WTC11 (cell line): Measurements from ENCODE around the gene CELSR2. TPM values are rescaled to one million over a fixed set of nuclear protein-coding genes. Genes with fewer than 3 reads are reported as not detected.

Experiments
- ATAC-seq: fragments of 200-7000 bp; cut with Tn5 transposase; 2 replicates; pipeline ENCODE4 v1.10.0; 2021; ENCODE audit warnings: mild to moderate bottlenecking, moderate library complexity
- CTCF ChIA-PET: fragments of 300-600 bp; sonication (Branson Sonifier 250); formaldehyde crosslinking; loops from one replicate; lab custom pipeline; 2021; ENCODE audit warnings: antibody characterized with exemption; lab: Charles Lee
- POLR2A ChIA-PET: fragments of 350-600 bp; sonication (Branson Sonifier 250); formaldehyde crosslinking; loops from one replicate; lab custom pipeline; 2021; ENCODE audit warnings: antibody characterized with exemption; lab: Charles Lee
- DNase-seq: peaks from one replicate; pipeline ENCODE4 v3.0.0; 2021; ENCODE audit warnings: low spot score
- H3K27ac Mint-ChIP-seq: 2 replicates; pipeline ENCODE4 v1.8.0; 2021; ENCODE audit warnings: mixed read lengths
- H3K27me3 Mint-ChIP-seq: 2 replicates; pipeline ENCODE4 v1.8.0; 2021; ENCODE audit warnings: low read depth, mild to moderate bottlenecking, moderate library complexity, mixed read lengths
- H3K36me3 Mint-ChIP-seq: 2 replicates; pipeline ENCODE4 v1.8.0; 2021; ENCODE audit warnings: mixed read lengths
- H3K4me1 Mint-ChIP-seq: 2 replicates; pipeline ENCODE4 v1.8.0; 2022; ENCODE audit warnings: mixed read lengths
- H3K4me3 Mint-ChIP-seq: 2 replicates; pipeline ENCODE4 v1.8.0; 2021; ENCODE audit warnings: mild to moderate bottlenecking, moderate library complexity, mixed read lengths
- H3K9me3 Mint-ChIP-seq: 2 replicates; pipeline ENCODE4 v1.8.0; 2021; ENCODE audit warnings: mixed read lengths
- ATF1 ChIP-seq: sonication (generic); formaldehyde crosslinking; IDR thresholded peaks from 2 replicates; pipeline ENCODE4 v1.8.1; 2023; ENCODE audit warnings: mild to moderate bottlenecking, moderate library complexity, missing genetic modification reagents
- ELF4 ChIP-seq: sonication (generic); formaldehyde crosslinking; IDR thresholded peaks from 2 replicates; pipeline ENCODE4 v1.8.1; 2022; ENCODE audit warnings: low read depth, mild to moderate bottlenecking, moderate library complexity, missing genetic modification reagents
- EMX1 ChIP-seq: fragments of 250-450 bp; sonication (Bioruptor Pico); IDR thresholded peaks from 2 replicates; pipeline ENCODE4 v1.8.0; 2021; ENCODE audit warnings: mild to moderate bottlenecking
- KAT7 ChIP-seq: sonication (generic); formaldehyde crosslinking; IDR thresholded peaks from 2 replicates; pipeline ENCODE4 v1.8.1; 2023; ENCODE audit warnings: missing genetic modification reagents, mild to moderate bottlenecking, borderline replicate concordance
- MXD4 ChIP-seq: fragments of 250-450 bp; sonication (Bioruptor Pico); IDR thresholded peaks from 2 replicates; pipeline ENCODE4 v1.8.0; 2021; ENCODE audit warnings: mild to moderate bottlenecking, moderate library complexity, borderline replicate concordance
- NFYB ChIP-seq: sonication (generic); formaldehyde crosslinking; conservative IDR thresholded peaks from 2 replicates; pipeline ENCODE4 v1.8.0; 2022; ENCODE audit warnings: low read depth, missing genetic modification reagents
- NR2C2 ChIP-seq: sonication (generic); formaldehyde crosslinking; IDR thresholded peaks from 2 replicates; pipeline ENCODE4 v1.8.0; 2022; ENCODE audit warnings: mild to moderate bottlenecking, missing genetic modification reagents
- RELA ChIP-seq: sonication (generic); formaldehyde crosslinking; IDR thresholded peaks from 2 replicates; pipeline ENCODE4 v1.8.1; 2022; ENCODE audit warnings: missing genetic modification reagents, mild to moderate bottlenecking, borderline replicate concordance
- ZNF138 ChIP-seq: sonication (generic); formaldehyde crosslinking; conservative IDR thresholded peaks from 2 replicates; pipeline ENCODE4 v1.8.1; 2022; ENCODE audit warnings: mild to moderate bottlenecking, moderate library complexity, missing genetic modification reagents
- total RNA-seq: library from RNA; stranded (reverse); gene quantifications from 3 replicates; pipeline ENCODE4 v1.2.3, GENCODE V29; 2021
- TF ChIP-seq, protein P1 (sequence below): fragments of 250-450 bp; sonication (Bioruptor Pico); IDR thresholded peaks from 2 replicates; pipeline ENCODE4 v1.9.0; 2021; ENCODE audit warnings: mild to moderate bottlenecking, borderline replicate concordance
- TF ChIP-seq, protein P2 (sequence below): sonication (generic); formaldehyde crosslinking; IDR thresholded peaks from 2 replicates; pipeline ENCODE4 v1.8.0; 2022; ENCODE audit warnings: mild to moderate bottlenecking, missing genetic modification reagents
- TF ChIP-seq, protein P3 (sequence below): sonication (generic); formaldehyde crosslinking; IDR thresholded peaks from 2 replicates; pipeline ENCODE4 v1.8.1; 2022; ENCODE audit warnings: low read depth, mild to moderate bottlenecking, moderate library complexity, missing genetic modification reagents, borderline replicate concordance
- TF ChIP-seq, protein P4 (sequence below): sonication (generic); formaldehyde crosslinking; IDR thresholded peaks from 2 replicates; pipeline ENCODE4 v1.8.1; 2022; ENCODE audit warnings: missing genetic modification reagents, borderline replicate concordance
- TF ChIP-seq, protein P5 (sequence below): sonication (generic); formaldehyde crosslinking; conservative IDR thresholded peaks from 2 replicates; pipeline ENCODE4 v1.8.1; 2023; ENCODE audit warnings: mild to moderate bottlenecking, low read depth, missing genetic modification reagents, moderate library complexity
- TF ChIP-seq, protein P6 (sequence below): fragments of 200-600 bp; IDR thresholded peaks from 2 replicates; pipeline ENCODE4 v1.8.0; 2022; ENCODE audit warnings: antibody characterized with exemption
- TF ChIP-seq, protein P7 (sequence below): sonication (generic); formaldehyde crosslinking; IDR thresholded peaks from 2 replicates; pipeline ENCODE4 v1.8.0; 2023; ENCODE audit warnings: mild to moderate bottlenecking, missing genetic modification reagents

Gene CELSR2
- total RNA-seq, 1 experiment from 2014 or later, result 31.3 TPM

DNA sequence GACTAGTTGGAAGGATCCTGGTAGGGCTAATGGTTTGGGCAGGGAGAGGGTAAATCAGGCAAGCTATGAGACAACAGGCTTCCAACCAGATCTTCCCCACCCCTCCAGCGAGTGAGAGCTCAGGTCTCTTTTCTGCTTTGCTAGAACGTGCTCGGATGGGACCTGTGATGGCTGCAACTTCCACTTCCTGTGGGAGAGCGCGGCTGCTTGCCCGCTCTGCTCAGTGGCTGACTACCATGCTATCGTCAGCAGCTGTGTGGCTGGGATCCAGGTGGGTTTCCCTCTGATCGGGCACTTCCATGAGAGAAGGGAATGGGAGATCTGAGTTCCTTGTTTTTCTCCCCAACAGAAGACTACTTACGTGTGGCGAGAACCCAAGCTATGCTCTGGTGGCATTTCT, 49.6 kb upstream of the CELSR2 start:
- no peak for TF ChIP-seq MXD4 (CRISPR knock-in tag)
- no peak for TF ChIP-seq RELA (CRISPR knock-in tag)
- TF ChIP-seq, protein P1, sequence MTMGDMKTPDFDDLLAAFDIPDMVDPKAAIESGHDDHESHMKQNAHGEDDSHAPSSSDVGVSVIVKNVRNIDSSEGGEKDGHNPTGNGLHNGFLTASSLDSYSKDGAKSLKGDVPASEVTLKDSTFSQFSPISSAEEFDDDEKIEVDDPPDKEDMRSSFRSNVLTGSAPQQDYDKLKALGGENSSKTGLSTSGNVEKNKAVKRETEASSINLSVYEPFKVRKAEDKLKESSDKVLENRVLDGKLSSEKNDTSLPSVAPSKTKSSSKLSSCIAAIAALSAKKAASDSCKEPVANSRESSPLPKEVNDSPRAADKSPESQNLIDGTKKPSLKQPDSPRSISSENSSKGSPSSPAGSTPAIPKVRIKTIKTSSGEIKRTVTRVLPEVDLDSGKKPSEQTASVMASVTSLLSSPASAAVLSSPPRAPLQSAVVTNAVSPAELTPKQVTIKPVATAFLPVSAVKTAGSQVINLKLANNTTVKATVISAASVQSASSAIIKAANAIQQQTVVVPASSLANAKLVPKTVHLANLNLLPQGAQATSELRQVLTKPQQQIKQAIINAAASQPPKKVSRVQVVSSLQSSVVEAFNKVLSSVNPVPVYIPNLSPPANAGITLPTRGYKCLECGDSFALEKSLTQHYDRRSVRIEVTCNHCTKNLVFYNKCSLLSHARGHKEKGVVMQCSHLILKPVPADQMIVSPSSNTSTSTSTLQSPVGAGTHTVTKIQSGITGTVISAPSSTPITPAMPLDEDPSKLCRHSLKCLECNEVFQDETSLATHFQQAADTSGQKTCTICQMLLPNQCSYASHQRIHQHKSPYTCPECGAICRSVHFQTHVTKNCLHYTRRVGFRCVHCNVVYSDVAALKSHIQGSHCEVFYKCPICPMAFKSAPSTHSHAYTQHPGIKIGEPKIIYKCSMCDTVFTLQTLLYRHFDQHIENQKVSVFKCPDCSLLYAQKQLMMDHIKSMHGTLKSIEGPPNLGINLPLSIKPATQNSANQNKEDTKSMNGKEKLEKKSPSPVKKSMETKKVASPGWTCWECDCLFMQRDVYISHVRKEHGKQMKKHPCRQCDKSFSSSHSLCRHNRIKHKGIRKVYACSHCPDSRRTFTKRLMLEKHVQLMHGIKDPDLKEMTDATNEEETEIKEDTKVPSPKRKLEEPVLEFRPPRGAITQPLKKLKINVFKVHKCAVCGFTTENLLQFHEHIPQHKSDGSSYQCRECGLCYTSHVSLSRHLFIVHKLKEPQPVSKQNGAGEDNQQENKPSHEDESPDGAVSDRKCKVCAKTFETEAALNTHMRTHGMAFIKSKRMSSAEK (CRISPR knock-in tag), result no peak
- TF ChIP-seq EMX1 (CRISPR knock-in tag), result no peak
- no peak for TF ChIP-seq ELF4 (CRISPR knock-in tag)
- TF ChIP-seq KAT7 (CRISPR knock-in tag), result no peak
- TF ChIP-seq NFYB, result no peak
- no peak for TF ChIP-seq NR2C2 (CRISPR knock-in tag)
- TF ChIP-seq, protein P2, sequence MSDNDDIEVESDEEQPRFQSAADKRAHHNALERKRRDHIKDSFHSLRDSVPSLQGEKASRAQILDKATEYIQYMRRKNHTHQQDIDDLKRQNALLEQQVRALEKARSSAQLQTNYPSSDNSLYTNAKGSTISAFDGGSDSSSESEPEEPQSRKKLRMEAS (CRISPR knock-in tag), result no peak
- TF ChIP-seq, protein P3, sequence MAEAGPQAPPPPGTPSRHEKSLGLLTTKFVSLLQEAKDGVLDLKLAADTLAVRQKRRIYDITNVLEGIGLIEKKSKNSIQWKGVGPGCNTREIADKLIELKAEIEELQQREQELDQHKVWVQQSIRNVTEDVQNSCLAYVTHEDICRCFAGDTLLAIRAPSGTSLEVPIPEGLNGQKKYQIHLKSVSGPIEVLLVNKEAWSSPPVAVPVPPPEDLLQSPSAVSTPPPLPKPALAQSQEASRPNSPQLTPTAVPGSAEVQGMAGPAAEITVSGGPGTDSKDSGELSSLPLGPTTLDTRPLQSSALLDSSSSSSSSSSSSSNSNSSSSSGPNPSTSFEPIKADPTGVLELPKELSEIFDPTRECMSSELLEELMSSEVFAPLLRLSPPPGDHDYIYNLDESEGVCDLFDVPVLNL, result no peak
- TF ChIP-seq ZNF138 (CRISPR knock-in tag), result no peak
- TF ChIP-seq, protein P4, sequence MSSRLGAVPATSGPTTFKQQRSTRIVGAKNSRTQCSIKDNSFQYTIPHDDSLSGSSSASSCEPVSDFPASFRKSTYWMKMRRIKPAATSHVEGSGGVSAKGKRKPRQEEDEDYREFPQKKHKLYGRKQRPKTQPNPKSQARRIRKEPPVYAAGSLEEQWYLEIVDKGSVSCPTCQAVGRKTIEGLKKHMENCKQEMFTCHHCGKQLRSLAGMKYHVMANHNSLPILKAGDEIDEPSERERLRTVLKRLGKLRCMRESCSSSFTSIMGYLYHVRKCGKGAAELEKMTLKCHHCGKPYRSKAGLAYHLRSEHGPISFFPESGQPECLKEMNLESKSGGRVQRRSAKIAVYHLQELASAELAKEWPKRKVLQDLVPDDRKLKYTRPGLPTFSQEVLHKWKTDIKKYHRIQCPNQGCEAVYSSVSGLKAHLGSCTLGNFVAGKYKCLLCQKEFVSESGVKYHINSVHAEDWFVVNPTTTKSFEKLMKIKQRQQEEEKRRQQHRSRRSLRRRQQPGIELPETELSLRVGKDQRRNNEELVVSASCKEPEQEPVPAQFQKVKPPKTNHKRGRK, result no peak
- TF ChIP-seq, protein P5, sequence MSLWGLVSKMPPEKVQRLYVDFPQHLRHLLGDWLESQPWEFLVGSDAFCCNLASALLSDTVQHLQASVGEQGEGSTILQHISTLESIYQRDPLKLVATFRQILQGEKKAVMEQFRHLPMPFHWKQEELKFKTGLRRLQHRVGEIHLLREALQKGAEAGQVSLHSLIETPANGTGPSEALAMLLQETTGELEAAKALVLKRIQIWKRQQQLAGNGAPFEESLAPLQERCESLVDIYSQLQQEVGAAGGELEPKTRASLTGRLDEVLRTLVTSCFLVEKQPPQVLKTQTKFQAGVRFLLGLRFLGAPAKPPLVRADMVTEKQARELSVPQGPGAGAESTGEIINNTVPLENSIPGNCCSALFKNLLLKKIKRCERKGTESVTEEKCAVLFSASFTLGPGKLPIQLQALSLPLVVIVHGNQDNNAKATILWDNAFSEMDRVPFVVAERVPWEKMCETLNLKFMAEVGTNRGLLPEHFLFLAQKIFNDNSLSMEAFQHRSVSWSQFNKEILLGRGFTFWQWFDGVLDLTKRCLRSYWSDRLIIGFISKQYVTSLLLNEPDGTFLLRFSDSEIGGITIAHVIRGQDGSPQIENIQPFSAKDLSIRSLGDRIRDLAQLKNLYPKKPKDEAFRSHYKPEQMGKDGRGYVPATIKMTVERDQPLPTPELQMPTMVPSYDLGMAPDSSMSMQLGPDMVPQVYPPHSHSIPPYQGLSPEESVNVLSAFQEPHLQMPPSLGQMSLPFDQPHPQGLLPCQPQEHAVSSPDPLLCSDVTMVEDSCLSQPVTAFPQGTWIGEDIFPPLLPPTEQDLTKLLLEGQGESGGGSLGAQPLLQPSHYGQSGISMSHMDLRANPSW (CRISPR knock-in tag), result no peak
- TF ChIP-seq, protein P6, sequence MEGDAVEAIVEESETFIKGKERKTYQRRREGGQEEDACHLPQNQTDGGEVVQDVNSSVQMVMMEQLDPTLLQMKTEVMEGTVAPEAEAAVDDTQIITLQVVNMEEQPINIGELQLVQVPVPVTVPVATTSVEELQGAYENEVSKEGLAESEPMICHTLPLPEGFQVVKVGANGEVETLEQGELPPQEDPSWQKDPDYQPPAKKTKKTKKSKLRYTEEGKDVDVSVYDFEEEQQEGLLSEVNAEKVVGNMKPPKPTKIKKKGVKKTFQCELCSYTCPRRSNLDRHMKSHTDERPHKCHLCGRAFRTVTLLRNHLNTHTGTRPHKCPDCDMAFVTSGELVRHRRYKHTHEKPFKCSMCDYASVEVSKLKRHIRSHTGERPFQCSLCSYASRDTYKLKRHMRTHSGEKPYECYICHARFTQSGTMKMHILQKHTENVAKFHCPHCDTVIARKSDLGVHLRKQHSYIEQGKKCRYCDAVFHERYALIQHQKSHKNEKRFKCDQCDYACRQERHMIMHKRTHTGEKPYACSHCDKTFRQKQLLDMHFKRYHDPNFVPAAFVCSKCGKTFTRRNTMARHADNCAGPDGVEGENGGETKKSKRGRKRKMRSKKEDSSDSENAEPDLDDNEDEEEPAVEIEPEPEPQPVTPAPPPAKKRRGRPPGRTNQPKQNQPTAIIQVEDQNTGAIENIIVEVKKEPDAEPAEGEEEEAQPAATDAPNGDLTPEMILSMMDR, result no peak
- TF ChIP-seq ATF1 (CRISPR knock-in tag), result no peak
- TF ChIP-seq, protein P7, sequence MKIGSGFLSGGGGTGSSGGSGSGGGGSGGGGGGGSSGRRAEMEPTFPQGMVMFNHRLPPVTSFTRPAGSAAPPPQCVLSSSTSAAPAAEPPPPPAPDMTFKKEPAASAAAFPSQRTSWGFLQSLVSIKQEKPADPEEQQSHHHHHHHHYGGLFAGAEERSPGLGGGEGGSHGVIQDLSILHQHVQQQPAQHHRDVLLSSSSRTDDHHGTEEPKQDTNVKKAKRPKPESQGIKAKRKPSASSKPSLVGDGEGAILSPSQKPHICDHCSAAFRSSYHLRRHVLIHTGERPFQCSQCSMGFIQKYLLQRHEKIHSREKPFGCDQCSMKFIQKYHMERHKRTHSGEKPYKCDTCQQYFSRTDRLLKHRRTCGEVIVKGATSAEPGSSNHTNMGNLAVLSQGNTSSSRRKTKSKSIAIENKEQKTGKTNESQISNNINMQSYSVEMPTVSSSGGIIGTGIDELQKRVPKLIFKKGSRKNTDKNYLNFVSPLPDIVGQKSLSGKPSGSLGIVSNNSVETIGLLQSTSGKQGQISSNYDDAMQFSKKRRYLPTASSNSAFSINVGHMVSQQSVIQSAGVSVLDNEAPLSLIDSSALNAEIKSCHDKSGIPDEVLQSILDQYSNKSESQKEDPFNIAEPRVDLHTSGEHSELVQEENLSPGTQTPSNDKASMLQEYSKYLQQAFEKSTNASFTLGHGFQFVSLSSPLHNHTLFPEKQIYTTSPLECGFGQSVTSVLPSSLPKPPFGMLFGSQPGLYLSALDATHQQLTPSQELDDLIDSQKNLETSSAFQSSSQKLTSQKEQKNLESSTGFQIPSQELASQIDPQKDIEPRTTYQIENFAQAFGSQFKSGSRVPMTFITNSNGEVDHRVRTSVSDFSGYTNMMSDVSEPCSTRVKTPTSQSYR (CRISPR knock-in tag), result no peak
- ATAC-seq (no peak), DNase-seq (no peak)
- Mint-ChIP-seq H3K4me1 (peaks cover 3% of the 10 kb centered on the region; the same call in 1 of the 2 replicates), H3K4me3 (no peak overlapping the region), H3K27ac (no peak overlapping the region), H3K9me3 (no peaks in the 10 kb centered on the region), H3K36me3 (no peaks in the 10 kb centered on the region), H3K27me3 (no peaks in the 10 kb centered on the region)
- ChIA-PET CTCF (interaction anchor here (0.5 to 2.9 kb wide), 9 partner anchors 9 to 337 kb away, joined by 3 to 28 read pairs (median 3); partner anchors contain the start of gene SORT1), POLR2A (no interaction called here)
